Hepatocyte (in vitro differentiated cells): Measurements from ENCODE around the gene PKP4. TPM values are rescaled to one million over a fixed set of nuclear protein-coding genes. Genes with fewer than 3 reads are reported as not detected.

Source experiments
- DNase-seq: peaks from one replicate; pipeline ENCODE4 v3.0.0-alpha.2; 2016; ENCODE audit warnings: low spot score
- H2AFZ ChIP-seq: fragments of 200-600 bp; sonication (generic); 2 replicates; pipeline ENCODE4 v1.6.0; 2016; ENCODE audit warnings: antibody characterized with exemption, mild to moderate bottlenecking
- H3K27ac ChIP-seq: fragments of 200-600 bp; sonication (generic); 2 replicates; pipeline ENCODE4 v1.5.1; 2016; ENCODE audit warnings: mild to moderate bottlenecking
- H3K27me3 ChIP-seq: fragments of 200-600 bp; sonication (generic); 2 replicates; pipeline ENCODE4 v1.6.1; 2016
- H3K36me3 ChIP-seq: fragments of 200-600 bp; sonication (generic); replicated peaks from 2 replicates; pipeline ENCODE4 v1.5.1; 2016; ENCODE audit warnings: low read depth; ENCODE audit not compliant: insufficient read depth
- H3K4me1 ChIP-seq: fragments of 200-600 bp; sonication (generic); 2 replicates; pipeline ENCODE4 v1.5.1; 2016; ENCODE audit warnings: mild to moderate bottlenecking, moderate library complexity; ENCODE audit not compliant: insufficient read depth
- H3K4me2 ChIP-seq: fragments of 200-600 bp; sonication (generic); 2 replicates; pipeline ENCODE4 v1.6.0; 2016
- H3K4me3 ChIP-seq: fragments of 200-600 bp; sonication (generic); 2 replicates; pipeline ENCODE4 v1.5.1; 2016; ENCODE audit warnings: mild to moderate bottlenecking
- H3K79me2 ChIP-seq: fragments of 200-600 bp; sonication (generic); 2 replicates; pipeline ENCODE4 v1.6.0; 2017; ENCODE audit warnings: mild to moderate bottlenecking
- H3K9me2 ChIP-seq: fragments of 200-600 bp; sonication (generic); replicated peaks from 2 replicates; pipeline ENCODE4 v1.6.0; 2017; ENCODE audit warnings: mild to moderate bottlenecking; ENCODE audit not compliant: insufficient read depth
- H3K9me3 ChIP-seq: fragments of 200-600 bp; sonication (generic); 2 replicates; pipeline ENCODE4 v1.5.1; 2016; ENCODE audit warnings: low read depth, mild to moderate bottlenecking
- H4K20me1 ChIP-seq: fragments of 200-600 bp; sonication (generic); 2 replicates; pipeline ENCODE4 v1.6.0; 2016; ENCODE audit warnings: mild to moderate bottlenecking; ENCODE audit not compliant: insufficient read depth, poor library complexity, severe bottlenecking
- EZH2 ChIP-seq: fragments of 200-600 bp; sonication (generic); IDR thresholded peaks from 2 replicates; pipeline ENCODE4 v1.6.1; 2016; ENCODE audit warnings: antibody characterized with exemption, mild to moderate bottlenecking, borderline replicate concordance
- EZH2phosphoT487 ChIP-seq: fragments of 200-600 bp; sonication (generic); IDR thresholded peaks from one replicate; pipeline ENCODE4 v1.6.1; 2018; ENCODE audit warnings: antibody characterized with exemption, mild to moderate bottlenecking, low read depth, moderate library complexity; ENCODE audit not compliant: unreplicated experiment, severe bottlenecking
- WGBS: methylation state at CpG from one replicate; pipeline ENCODE4 v1.1.6; 2016; ENCODE audit warnings: low lambda C conversion rate; ENCODE audit errors: missing lambda C conversion rate; 5-methylcytosine and 5-hydroxymethylcytosine counted together
- polyA plus RNA-seq: library from polyadenylated mRNA; unstranded; fragments of >200 nt; fragmentation: Nextera tagmentation; extraction: Ambion mirVana; gene quantifications from 2 replicates; pipeline ENCODE4 v1.2.1, GENCODE V29; 2016
- total RNA-seq: library from RNA; depleted of rRNA; stranded (reverse); fragments of >200 nt; gene quantifications from 2 replicates; pipeline ENCODE4 v1.2.3, GENCODE V29; 2014
- TF ChIP-seq, protein P1 (sequence below): fragments of 200-600 bp; sonication (generic); IDR thresholded peaks from 2 replicates; pipeline ENCODE4 v1.5.1; 2016; ENCODE audit warnings: antibody characterized with exemption, mild to moderate bottlenecking; ENCODE audit not compliant: poor library complexity

Gene PKP4
- total and polyA plus RNA-seq, 2 experiments from 2014 or later, result 10.6 to 32.2 TPM

DNA sequence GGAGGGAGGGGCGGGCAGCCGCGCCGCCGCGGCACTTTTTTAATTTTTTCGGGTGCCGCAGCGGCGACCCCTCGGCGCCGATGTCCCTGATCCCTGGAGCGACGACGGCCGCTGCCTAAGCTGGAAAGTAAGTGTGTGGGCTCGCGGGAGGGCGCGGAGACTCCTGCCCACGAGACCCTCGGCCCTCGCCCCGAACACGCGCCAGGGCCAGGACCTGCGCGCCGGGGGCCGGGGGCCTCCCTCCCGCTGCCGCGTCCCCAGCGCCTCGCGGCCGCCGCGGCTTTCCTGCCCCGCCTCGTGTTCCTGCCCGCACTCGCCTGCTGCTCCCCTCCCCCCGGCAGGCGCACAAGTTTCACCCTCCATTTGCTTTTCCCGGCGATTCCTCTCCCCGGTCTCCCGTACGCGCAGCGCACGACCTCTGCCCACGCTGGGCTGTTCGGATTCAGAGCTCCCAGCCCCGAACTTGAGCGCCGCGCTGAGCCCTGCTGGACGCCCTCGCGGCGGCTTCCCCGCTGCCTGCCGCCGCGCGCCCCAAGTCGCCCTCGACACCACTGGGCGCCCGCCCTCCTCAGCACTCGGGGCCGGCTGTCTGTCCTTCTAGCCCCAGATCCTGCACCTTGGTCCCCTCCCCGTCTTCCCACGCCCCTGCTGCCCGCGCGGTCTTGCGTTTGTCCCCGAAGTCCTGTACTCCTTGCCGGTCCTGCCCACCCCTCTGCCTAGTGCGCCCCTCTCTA lies 507 bp downstream of the PKP4 start:
- peak; percentile 82 for DNase-seq
- H3K4me1 ChIP-seq, result peaks cover 12% of the 10 kb centered on the region
- H3K27ac ChIP-seq, result peak overlapping the region; percentile 98
- peak overlapping the region; percentile 98 for H3K4me3 ChIP-seq
- H3K27me3 ChIP-seq, result no peaks in the 10 kb centered on the region
- H3K4me2 ChIP-seq, result peak overlapping the region; percentile 88
- peaks cover 26% of the 10 kb centered on the region for H4K20me1 ChIP-seq
- H3K79me2 ChIP-seq, result peaks cover 40% of the 10 kb centered on the region
- TF ChIP-seq EZH2, result no peak
- TF ChIP-seq, protein P1, sequence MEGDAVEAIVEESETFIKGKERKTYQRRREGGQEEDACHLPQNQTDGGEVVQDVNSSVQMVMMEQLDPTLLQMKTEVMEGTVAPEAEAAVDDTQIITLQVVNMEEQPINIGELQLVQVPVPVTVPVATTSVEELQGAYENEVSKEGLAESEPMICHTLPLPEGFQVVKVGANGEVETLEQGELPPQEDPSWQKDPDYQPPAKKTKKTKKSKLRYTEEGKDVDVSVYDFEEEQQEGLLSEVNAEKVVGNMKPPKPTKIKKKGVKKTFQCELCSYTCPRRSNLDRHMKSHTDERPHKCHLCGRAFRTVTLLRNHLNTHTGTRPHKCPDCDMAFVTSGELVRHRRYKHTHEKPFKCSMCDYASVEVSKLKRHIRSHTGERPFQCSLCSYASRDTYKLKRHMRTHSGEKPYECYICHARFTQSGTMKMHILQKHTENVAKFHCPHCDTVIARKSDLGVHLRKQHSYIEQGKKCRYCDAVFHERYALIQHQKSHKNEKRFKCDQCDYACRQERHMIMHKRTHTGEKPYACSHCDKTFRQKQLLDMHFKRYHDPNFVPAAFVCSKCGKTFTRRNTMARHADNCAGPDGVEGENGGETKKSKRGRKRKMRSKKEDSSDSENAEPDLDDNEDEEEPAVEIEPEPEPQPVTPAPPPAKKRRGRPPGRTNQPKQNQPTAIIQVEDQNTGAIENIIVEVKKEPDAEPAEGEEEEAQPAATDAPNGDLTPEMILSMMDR, result no peak
- TF ChIP-seq EZH2phosphoT487, result no peak
- H2AFZ ChIP-seq, result peak overlapping the region; percentile 95
- under 1% methylated on average over 31 of the region's 84 CpGs for WGBS
- H3K9me2 ChIP-seq, result no peaks in the 10 kb centered on the region
- no peaks in the 10 kb centered on the region for H3K36me3 ChIP-seq
- no peaks in the 10 kb centered on the region for H3K9me3 ChIP-seq

DNA sequence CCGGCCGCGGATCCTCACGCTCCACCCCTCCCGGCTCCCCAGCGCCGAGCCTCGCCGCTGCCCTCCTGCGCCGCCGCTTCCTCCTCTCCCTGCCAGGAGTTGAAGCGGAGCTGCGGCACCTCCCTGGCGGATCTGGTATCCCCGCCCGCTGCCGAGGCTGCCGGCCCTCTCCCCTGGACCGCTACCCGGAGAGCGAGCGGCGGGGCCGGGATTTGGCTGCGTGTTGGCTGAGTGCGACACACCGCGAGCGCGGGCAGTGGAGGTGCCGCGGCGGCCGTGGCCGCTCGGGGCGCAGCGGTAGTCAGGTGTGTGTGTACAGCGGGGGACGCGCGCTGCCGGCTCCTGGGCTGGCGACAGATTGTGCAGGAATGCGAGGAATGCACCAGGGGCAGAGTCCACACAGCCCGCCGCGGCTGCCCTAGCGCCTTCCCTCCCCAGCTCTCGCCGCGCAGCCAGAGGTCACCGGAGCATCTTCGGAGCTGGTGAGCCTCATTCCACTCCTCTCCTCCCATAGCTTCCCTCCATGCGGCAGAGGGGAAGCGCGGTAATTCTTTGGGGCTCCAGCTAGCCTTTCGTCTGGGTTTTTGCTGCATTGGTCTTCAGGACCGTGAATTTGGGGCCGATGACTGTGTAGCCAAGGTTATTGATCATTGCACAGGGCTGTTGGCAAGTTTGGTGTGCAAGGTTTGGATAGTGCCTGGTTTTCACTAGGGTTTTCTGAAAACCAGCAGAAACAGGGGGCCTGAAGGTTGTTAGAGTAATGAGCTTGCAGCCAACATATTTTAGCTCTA lies 1.3 kb downstream of the PKP4 start:
- H3K27ac ChIP-seq, result peak overlapping the region; percentile 98
- peaks cover 47% of the 10 kb centered on the region for H3K79me2 ChIP-seq
- no peaks in the 10 kb centered on the region for H3K9me2 ChIP-seq
- no peaks in the 10 kb centered on the region for H3K36me3 ChIP-seq
- under 1% methylated on average over 59 of the region's 61 CpGs for WGBS
- TF ChIP-seq EZH2phosphoT487, result no peak
- TF ChIP-seq, protein P1, result peak; percentile 41
- H3K4me3 ChIP-seq, result peak overlapping the region; percentile 98
- no peaks in the 10 kb centered on the region for H3K27me3 ChIP-seq
- no peaks in the 10 kb centered on the region for H3K9me3 ChIP-seq
- H3K4me2 ChIP-seq, result peak overlapping the region; percentile 88
- H2AFZ ChIP-seq, result peak overlapping the region; percentile 95
- H3K4me1 ChIP-seq, result peaks cover 12% of the 10 kb centered on the region
- peak; percentile 94 for DNase-seq
- H4K20me1 ChIP-seq, result peaks cover 26% of the 10 kb centered on the region

DNA sequence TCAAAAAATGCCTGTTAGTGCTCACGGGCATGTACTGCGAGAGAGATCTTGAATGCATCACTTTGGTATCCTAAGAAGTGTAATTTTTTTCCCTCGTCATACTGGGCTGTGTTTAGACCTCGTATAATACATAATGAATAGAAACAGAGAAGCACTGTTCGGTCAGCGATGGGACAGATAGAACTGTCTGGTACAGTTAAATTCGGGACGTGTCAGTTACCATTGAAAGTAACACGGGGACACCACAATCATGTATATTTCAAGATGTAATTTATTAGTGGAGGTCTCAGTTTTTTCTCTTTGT lies 1.8 kb downstream of the PKP4 start:
- 15% methylated on average over 9 of the region's 9 CpGs for WGBS

More for the DNA sequence above, 1.8 kb downstream of the PKP4 start:
- no peaks in the 10 kb centered on the region for H3K9me3 ChIP-seq
- peaks cover 12% of the 10 kb centered on the region for H3K4me1 ChIP-seq
- no peaks in the 10 kb centered on the region for H3K9me2 ChIP-seq
- TF ChIP-seq EZH2phosphoT487 (no peak), EZH2 (no peak)
- TF ChIP-seq, protein P1, result no peak
- no peak for DNase-seq
- peak overlapping the region; percentile 98 for H3K4me3 ChIP-seq
- no peaks in the 10 kb centered on the region for H3K27me3 ChIP-seq
- H3K27ac ChIP-seq, result peak overlapping the region; percentile 98
- peak overlapping the region; percentile 88 for H3K4me2 ChIP-seq
- peaks cover 26% of the 10 kb centered on the region for H4K20me1 ChIP-seq
- peaks cover 51% of the 10 kb centered on the region for H3K79me2 ChIP-seq
- H2AFZ ChIP-seq, result no peak overlapping the region
- H3K36me3 ChIP-seq, result no peaks in the 10 kb centered on the region
